D341Med (cell line): ENCODE results near the gene PALLD.
A peak's percentile ranks its signal among the peaks of the same experiment; 100 is the strongest.

ENCODE experiments used
- DNase-seq: peaks from one replicate; pipeline ENCODE4 v3.0.0; 2012; ENCODE audit warnings: low spot score

PALLD gene

GRCh38 chr4:168622600-168622999 is 125.7 kb downstream of the PALLD start:
- no peak for DNase-seq

DNA sequence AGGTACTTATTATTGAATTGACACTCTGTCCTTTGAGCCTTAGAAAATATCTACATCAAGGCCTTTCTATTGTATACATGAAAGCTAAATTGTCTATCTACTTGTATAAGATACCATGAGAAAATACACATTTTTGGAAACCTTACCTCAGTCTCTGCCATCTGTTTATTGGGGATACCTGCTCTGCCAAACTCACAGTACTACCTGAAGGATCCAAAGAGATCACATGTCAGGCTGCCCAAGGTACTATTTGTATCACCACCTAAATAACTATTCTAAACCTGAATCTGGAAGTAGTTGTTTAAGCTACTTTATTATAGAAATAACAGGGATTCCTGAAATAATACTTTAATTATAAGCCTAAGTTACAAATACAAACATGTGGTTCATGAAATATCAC is 126.2 kb downstream of the PALLD start:
- DNase-seq: no peak

DNA sequence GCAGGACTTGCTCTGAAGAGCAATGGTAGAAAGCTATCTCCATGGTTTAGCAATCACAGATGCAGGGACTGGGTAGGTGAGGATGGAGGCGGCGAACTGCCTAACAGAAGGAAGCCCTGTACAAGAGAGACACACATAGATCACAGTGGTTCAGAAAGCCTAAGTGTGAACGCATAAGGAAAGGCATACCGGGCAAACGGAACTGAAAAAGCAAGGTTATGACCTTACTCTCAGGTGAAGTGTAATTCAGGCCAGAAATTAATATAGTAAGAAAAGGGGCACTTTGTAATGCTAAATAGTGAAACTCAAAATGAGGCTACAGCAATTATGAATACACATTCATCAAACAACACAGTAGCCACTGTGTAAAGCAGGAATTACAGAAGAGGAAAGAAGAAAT is 126.6 kb downstream of the PALLD start:
- DNase-seq: no peak

DNA sequence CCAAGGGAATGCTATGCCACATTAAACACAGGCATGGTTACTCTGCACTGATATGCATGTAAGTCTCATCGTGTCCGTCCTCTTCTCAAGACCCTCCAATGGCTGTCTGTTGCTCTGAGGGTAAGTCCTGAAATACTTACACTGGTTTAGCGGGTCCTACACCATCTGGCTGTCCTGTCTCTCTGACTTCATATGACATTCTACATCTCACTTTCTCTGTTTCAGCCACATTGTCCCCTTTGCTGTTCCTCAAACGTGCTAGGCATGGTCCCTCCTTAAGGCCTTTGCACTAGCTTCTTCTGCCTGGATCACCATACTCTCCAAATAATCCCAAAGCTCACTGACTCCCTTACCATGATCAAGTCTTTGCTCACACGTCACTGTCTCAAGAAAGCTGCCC is 131.4 kb downstream of the PALLD start:
- no peak for DNase-seq

GRCh38 chr4:168629566-168629965 is 132.7 kb downstream of the PALLD start:
- DNase-seq: no peak

DNA sequence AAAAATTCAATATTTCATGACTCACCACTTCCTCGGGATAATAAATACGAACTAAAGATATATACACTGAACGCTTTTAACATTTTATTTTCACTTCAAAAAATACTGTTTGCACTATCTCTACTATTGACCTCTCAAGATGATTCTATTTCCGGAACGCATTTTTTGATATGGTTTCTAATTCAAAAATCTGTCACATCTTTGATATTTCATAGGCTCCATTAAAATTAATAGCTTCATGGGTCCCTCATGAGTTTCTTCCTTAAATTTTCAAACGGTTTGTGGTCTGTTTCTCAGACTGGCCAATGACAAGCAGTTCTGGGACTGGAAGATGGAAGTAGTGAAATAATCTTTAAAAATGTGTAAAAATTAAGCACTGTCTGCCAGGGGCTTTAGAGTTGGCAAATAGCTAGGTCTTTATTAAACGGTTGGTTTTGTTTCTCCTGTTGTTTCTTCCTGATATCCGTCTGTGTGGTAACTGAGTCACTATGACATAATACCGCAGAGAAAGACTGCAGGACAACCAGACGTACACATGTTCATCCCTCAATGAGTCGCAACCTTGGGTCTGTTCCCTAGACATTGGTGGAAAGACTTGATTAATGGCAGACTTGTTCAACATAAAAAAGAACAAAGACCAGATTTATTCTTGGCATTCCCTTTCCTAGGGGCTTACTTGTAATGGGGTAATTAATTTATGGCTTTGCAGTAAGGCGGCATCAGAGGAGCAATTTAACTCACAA is 133.8 kb downstream of the PALLD start:
- DNase-seq: no peak

- DNase-seq: peak; percentile 89
These were observed 134.7 kb downstream of the PALLD start for GRCh38 chr4:168631241-168632162.

DNA sequence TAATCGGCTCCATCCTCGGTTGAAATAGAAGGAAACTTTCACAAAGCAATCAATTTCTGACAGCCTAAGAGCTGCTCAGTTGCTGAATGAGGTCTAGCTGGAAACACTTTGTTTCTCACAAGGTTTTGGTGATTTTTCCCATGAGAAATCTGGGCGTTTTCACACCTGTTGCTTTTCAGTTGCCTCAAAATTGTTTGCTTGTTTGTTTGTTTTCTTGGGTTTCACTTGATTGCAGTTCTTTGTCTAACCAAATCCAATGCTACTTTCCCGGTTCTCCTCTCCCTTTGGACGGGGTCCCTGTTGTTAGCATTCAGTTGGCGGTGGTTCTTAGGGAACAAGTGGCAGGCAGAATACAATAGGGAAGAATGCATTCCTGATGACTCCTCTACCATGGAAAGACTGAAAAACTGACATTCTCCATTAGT is 135.5 kb downstream of the PALLD start:
- DNase-seq: no peak

DNA sequence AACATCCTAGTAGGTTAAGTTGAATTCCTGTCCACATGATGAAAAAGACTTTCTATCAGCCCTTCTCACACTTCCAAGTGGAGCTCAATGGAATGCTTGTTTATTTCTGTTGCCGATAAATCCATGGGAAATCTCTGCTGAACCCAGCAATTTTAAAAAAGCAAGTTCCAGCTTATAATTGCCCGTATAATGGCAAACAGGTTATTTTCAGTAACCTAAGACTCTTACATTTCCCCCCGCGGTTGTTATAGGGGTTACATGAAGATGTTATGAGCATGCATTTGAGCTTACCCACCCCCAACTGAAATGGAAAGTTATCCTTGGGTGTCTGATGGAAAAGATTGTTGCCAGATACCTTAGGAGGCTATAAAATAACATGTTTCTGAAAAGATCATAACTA is 136.2 kb downstream of the PALLD start:
- no peak for DNase-seq

DNA sequence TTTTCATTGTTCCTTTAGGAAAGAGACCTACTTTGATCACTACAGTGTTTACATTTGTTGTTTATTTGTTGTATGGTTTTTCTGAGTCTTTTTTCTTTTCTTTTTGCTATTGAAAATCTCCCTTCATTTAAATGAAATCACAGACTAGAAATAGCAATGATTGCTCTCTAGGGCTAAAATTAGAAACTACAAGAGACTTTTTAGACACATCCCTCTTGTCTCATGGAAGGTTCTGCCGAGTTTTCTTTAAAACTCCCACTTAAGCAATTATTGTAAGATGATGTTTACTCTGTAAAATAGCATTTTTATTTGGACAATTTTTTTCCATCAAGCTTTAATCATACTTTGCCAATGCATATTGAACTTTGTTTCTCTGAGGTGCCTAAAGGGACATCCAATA is 136.6 kb downstream of the PALLD start:
- DNase-seq: no peak

- DNase-seq: no peak
These were observed 137.5 kb downstream of the PALLD start for GRCh38 chr4:168634276-168634802.

DNA sequence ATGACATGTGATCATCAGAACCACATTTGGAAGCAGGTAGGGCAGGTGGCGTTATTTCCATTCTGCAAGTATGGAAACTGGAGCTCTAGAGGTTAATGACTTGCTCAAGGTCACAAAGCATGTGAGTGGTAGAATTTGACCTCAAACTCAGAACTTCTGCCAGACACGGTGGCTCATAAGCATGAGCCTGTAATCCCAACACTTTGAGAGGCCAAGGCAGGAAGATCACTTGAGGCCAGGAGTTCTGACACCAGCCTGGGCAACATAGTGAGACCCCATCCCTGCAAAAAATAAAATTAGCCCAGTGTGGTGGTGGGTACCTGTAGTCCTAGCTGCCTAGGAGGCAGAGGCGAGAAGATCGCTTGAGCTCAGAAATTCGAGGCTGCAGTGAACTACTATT is 139.2 kb downstream of the PALLD start:
- DNase-seq: no peak

DNA sequence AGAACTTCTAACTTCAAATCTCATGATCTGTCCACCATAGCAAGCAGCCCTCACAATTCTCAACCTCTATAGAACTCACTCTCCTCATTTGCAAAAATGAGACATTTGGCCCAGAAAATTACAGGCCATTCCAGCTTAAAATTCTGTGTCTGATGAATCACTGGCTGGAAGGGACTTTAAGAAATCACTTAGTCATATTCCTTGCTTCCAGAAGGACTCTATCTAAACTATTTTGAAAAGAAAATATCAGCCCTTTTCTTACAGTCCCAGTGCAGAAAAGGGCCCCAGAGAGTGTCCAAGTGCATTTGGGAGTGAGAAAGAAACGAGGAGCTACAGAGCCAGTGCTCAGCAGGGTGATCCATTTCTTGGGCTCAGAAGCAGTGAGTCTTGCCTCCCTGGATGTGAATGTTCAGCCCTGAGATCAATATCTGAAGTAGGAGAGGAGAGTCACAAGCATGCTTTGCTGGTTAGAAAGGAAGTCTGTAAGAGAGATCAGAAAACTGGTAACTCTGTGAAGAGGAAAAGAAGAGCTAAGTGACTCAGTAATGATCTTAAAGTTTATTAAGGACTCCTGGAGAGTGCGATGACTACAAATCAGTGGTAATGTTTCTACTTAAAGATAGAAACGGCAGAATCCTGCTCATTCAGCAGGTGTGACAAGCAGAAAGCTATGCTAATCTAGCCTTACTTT is 139.8 kb downstream of the PALLD start:
- no peak for DNase-seq

DNA sequence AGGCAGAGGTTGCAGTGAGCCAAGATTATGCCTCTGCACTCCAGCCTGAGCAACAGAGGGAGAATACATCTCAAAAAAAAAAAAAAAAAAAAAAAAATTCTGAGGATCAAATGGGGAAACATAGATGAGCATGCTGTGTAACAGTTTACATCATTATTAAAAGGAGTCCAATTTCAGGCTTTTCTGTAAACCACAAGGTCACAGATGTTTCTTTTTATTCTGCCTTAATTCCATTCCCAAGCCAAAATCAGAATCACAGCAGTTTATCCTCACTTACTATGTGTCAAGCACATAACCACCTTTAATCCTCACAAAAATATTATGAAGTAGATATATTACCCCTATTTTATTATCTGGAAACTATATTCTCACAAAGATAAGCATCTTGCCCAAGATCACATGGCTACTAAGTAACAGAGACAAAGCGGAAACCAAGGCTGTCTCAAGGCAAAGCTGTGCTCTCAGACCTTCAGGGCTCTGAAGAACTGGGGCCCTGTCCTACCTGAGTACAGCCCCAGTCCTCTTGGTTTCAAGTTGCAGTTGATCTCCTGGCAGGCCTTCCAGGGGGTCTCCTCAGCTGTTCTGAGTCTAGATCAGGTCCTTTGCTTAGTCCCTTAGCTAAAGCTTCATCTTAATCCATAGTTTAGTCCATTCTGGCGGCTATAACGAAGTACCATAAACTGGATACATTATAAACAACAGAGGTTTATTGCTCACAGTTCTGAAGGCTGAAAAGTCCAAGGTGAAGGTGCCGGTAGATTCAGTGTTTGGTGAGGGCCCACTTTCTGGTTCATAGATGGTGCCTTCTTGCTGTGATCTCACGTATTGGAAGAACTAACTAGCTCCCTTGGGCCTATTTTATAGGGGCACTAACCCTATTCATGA is 141.3 kb downstream of the PALLD start:
- DNase-seq: no peak

DNA sequence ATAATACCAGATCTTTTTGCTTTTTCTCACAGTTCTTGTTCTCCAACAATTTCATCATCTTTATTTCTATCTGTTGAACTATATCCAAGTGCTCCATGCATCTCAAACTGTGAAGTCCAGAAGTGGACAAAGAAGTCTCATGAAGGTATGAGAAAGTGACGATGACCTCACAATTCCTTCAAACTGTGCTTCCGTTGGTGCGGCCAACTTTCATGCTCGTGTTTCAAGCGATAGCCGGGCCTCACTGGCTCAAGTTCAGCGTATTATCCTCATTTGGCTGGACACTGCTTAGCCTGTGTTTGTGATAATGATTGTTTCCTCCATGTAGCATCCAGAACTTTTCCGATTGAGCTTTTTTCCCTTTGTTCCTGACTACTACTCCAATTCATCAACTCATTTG is 143.1 kb downstream of the PALLD start:
- no peak for DNase-seq

DNA sequence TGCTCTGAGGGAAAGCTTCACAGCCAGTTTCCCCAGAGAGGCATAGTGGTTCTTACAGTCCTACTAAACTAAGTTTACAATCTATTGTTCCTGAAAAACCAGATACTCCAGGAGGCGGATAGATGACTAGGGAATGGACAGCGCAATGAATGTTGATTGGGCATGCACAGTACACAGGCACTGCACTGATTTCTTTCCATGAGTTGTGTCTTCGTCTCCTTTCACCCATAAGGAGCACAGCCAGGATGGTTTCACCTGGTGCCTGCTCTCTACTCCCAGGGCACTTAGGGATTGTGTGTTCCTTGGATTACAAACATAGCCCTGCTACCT is 144.9 kb downstream of the PALLD start:
- no peak for DNase-seq

DNA sequence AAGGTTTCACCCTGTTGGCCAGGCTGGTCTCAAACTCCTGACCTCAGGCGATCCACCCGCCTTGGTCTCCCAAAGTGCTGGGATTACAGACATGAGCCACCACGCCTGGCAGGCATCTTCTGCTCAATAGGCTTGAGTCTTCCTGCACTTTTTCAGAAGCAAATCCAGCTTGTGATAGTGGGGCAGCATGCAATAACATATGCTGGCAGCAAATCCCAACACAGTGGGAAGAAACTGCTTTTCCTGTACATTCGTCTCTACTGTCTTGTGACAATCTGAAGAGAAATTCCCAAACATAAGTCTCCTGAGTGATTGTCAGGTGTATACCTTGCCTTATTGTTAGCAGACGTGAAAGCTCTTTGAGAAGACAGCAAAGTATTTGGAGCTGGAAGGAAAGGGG is 145.7 kb downstream of the PALLD start:
- no peak for DNase-seq

- DNase-seq: no peak
These were observed 146.4 kb downstream of the PALLD start for GRCh38 chr4:168643111-168643795.

GRCh38 chr4:168643796-168644159 is 146.9 kb downstream of the PALLD start:
- DNase-seq: no peak

- no peak for DNase-seq
These were observed 149.3 kb downstream of the PALLD start for GRCh38 chr4:168646001-168646768.
